T-helper 1 cell treated with Interleukin-12 subunit alpha and Interleukin-12 subunit beta and Interleukin-4 antibody, amounts not matched to agents 30 μg/mL and 1 μg/mL, for 36 hours (primary cell): ENCODE results near the gene RPN2.

ENCODE experiments used
- H3K27ac Mint-ChIP-seq: one replicate; pipeline ENCODE4 v1.8.0; 2021; ENCODE audit warnings: mild to moderate bottlenecking, mixed read lengths
- H3K27me3 Mint-ChIP-seq: one replicate; pipeline ENCODE4 v1.8.0; 2021; ENCODE audit warnings: low read depth, mixed read lengths
- H3K36me3 Mint-ChIP-seq: one replicate; pipeline ENCODE4 v1.8.0; 2021; ENCODE audit warnings: low read depth, mixed read lengths
- H3K4me1 Mint-ChIP-seq: one replicate; pipeline ENCODE4 v1.8.0; 2021; ENCODE audit warnings: low read depth, mixed read lengths
- H3K4me3 Mint-ChIP-seq: one replicate; pipeline ENCODE4 v1.8.0; 2021; ENCODE audit warnings: mild to moderate bottlenecking, moderate library complexity, mixed read lengths
- H3K9me3 Mint-ChIP-seq: one replicate; pipeline ENCODE4 v1.8.0; 2021; ENCODE audit warnings: mixed read lengths

Gene RPN2

DNA sequence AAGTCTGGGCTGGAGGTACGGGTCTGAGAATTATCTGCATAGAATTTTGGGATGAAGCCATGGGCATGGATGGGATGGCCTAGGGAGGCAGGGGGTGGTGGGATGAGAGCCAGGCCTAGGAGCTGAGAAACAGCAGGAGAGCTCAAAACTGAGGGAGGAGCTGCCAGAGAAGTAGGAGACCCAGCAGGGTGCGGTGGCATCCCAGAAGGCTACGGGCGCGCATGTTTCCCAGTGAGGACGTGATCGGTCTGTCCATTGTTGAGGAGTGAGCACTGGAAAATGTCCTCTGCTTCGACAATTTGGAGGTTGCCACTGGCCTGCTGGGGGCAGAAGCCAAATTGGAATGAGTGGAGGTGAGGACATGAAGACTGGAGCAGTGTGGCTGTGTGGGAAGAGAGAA lies 14.7 kb downstream of the RPN2 start:
- Mint-ChIP-seq H3K36me3 (peaks cover 38% of the 10 kb centered on the region), H3K9me3 (no peaks in the 10 kb centered on the region), H3K4me1 (peaks cover 56% of the 10 kb centered on the region), H3K27ac (peak overlapping the region; percentile 5), H3K27me3 (no peaks in the 10 kb centered on the region), H3K4me3 (peak overlapping the region; percentile 6)

DNA sequence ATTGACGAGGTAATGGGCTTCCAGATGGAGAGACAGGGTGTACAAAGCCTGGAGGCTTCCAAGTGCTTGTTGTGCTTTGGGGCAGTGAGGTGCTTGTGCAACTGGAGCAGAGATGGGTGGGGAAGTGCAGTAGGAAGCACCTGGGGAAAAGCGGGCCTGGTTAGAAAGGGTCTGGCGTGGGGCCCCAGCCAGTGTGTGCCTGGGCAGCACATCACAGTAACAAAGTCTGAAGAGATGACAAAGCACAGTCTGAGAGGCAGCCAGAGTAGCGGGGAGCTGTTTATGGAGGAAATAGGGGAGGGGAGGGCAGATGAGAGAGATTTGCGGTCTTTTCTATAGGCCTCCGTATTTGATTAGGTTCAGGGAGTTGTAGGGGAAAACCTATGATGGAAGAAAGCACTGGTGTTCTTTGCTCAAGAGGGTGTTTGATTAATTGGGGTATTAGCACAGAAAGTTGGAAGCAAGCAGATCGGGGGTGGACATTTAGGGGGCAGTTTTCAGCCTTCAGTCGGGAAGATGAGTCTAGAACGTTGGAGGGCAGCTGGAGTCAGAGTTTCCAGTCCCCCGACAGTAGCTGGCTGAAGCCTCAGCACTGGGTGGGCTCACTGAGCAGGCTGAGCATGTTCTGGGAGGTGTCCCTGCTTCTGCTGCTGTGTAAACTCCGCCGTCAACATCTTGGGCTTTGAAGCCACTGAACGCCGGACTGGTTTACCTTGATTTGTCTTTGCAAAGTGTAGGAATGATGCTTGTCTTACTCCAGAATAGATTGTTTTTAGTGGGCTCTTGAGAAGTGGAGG lies 15.7 kb downstream of the RPN2 start:
- H3K4me3 Mint-ChIP-seq, result peak overlapping the region; percentile 30
- no peaks in the 10 kb centered on the region for H3K27me3 Mint-ChIP-seq
- H3K4me1 Mint-ChIP-seq, result peaks cover 53% of the 10 kb centered on the region
- no peaks in the 10 kb centered on the region for H3K9me3 Mint-ChIP-seq
- peaks cover 39% of the 10 kb centered on the region for H3K36me3 Mint-ChIP-seq
- peak overlapping the region; percentile 80 for H3K27ac Mint-ChIP-seq

DNA sequence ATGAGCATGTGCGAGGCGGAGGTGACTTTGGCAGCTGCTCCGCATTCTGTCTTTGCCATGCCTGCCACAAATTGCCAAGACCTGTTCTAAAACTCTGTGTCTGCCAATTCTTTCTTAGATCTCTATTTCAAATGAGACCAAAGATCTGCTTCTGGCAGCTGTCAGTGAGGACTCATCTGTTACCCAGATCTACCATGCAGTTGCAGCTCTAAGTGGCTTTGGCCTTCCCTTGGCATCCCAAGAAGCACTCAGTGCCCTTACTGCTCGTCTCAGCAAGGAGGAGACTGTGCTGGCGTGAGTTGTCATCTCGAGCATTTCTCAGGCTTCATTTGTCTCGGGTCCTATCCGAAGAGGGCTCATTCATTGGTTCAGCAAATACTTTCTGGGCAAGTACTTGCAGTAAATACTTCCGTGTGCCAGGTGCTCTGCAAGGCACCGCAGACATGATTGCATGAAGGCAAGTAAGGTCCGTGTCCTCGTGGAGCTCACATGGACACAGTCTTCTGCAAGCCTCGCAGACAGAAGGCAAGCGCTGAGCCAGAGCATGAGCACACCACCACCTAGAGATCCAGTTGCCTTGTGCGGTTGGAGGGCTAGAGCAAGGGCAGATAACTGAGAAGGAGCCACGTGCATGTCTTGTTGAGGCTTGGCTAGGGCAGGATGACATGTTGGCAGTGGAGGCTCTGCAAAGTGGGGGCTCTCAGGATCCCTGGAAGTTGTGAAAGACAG lies 20.0 kb downstream of the RPN2 start:
- no peaks in the 10 kb centered on the region for H3K9me3 Mint-ChIP-seq

DNA sequence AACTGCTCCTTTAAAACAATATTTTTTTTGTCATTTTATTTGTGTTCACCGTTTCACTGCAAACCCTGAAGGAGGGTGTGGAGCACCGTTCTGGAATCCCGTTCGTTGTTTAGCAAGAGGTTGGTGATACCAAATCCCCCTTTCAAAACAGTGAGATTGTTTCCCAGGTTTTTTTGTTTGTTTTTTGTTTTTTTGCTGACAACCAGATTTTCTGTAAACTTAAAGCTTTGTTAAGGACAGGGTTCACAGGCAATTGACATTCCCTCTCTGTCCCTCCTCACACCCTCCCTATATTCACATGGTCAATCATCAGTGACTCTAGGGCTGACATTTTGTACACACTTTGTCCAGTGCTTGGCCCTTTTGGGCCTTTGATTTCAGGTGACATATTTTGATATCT lies 21.2 kb downstream of the RPN2 start:
- no peak overlapping the region for H3K4me3 Mint-ChIP-seq
- no peak overlapping the region for H3K27ac Mint-ChIP-seq
- peaks cover 23% of the 10 kb centered on the region for H3K4me1 Mint-ChIP-seq
- H3K9me3 Mint-ChIP-seq, result no peaks in the 10 kb centered on the region
- H3K27me3 Mint-ChIP-seq, result no peaks in the 10 kb centered on the region
- peaks cover 62% of the 10 kb centered on the region for H3K36me3 Mint-ChIP-seq

More for the DNA sequence above, 20.0 kb downstream of the RPN2 start:
- peaks cover 32% of the 10 kb centered on the region for H3K4me1 Mint-ChIP-seq
- H3K36me3 Mint-ChIP-seq, result peaks cover 52% of the 10 kb centered on the region
- no peak overlapping the region for H3K27ac Mint-ChIP-seq
- no peaks in the 10 kb centered on the region for H3K27me3 Mint-ChIP-seq
- no peak overlapping the region for H3K4me3 Mint-ChIP-seq

DNA sequence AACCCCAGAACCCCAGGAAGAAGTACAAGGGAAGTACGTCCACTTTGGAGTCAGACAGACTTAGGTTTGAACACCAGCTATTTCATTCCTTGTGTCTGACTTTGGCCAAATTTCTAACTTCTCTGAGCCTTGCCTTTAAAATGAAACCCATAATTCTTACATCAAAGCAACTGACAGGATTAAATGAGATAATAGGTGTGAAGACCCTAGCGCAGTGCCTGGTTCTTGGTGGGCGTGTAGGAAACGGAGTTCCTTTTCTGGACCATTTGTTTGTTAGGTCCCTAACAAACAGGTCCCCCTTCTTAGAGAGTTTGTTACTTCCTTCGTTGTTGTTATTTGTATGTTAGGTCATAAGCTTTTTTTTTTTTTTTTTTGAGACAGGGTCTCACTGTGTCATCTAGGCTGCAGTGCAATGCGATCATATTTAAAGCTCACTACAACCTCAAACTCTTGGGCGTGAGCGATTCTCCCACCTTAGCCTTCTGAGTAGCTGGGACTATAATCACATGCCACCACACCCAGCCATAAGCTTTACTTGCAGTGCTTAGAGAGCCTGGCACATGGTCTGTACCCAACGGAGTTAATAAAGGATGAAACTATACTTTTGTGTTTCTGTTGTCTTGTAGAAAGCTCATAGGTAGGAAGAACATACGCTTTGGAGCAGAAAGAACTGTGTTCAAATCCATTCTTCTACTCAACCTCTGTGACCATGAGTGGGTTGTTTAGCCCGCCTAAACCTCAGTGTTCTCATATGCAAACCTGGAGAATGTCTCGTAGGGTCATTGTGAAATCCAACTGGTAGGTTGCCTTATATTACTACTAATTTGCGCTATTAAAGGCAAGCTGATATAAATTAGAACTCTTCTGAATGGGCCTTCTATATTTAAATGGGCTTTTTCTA lies 22.0 kb downstream of the RPN2 start:
- H3K27me3 Mint-ChIP-seq, result no peaks in the 10 kb centered on the region
- H3K4me3 Mint-ChIP-seq, result no peak overlapping the region
- peaks cover 65% of the 10 kb centered on the region for H3K36me3 Mint-ChIP-seq
- no peak overlapping the region for H3K27ac Mint-ChIP-seq
- H3K4me1 Mint-ChIP-seq, result peaks cover 17% of the 10 kb centered on the region
- no peaks in the 10 kb centered on the region for H3K9me3 Mint-ChIP-seq

DNA sequence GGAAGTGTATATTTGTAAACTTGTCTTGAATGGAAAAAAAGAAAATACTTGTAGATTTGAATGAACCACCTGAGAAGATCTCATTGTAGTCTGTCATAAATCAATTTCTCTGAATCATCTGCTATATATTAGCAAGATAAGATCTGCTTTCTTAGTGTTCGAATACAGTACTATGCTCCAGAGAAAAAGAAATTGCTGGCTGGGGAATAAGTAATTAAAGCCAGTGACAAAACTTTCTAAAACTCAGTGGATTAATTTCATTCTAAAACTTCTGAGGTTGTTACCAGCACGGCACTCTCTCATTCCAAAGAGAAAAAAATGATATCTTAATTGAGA lies 22.7 kb downstream of the RPN2 start:
- Mint-ChIP-seq H3K9me3 (no peaks in the 10 kb centered on the region), H3K4me1 (peaks cover 13% of the 10 kb centered on the region), H3K4me3 (no peak overlapping the region), H3K36me3 (peaks cover 61% of the 10 kb centered on the region), H3K27ac (no peak overlapping the region), H3K27me3 (no peaks in the 10 kb centered on the region)

DNA sequence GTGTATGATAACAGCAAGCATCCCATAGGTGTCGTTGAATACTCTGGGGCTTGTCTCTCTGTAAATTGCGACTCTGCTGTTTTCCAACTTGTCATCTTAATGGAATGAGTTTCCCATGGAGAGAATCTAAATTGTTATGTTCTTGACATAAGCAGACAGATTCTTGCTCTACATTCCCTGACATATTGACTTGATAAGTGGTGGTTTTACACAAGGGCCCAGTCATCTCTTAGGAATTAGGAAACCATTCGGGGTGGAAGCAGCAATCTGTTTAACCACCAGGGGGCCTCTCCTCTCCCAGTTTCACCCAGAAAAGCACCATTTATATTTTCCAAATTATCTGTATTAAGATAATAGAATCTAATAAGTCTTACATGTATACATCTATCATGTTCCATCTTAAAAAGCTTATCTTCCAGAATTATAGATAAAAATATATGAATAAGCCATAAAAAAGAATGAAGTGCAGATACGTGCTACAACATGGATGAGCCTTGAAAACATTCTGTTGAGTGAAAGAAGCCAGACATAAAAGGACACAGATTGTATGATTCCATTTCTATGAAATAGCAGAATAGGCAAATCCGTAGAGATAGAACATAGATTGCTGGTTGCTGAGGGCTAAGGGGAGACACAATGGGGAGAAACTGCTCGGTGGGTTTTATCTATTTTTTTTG lies 23.3 kb downstream of the RPN2 start:
- H3K27ac Mint-ChIP-seq, result no peak overlapping the region
- H3K27me3 Mint-ChIP-seq, result no peaks in the 10 kb centered on the region
- H3K36me3 Mint-ChIP-seq, result peaks cover 62% of the 10 kb centered on the region
- H3K4me3 Mint-ChIP-seq, result no peak overlapping the region
- H3K9me3 Mint-ChIP-seq, result no peaks in the 10 kb centered on the region
- H3K4me1 Mint-ChIP-seq, result peaks cover 8% of the 10 kb centered on the region

DNA sequence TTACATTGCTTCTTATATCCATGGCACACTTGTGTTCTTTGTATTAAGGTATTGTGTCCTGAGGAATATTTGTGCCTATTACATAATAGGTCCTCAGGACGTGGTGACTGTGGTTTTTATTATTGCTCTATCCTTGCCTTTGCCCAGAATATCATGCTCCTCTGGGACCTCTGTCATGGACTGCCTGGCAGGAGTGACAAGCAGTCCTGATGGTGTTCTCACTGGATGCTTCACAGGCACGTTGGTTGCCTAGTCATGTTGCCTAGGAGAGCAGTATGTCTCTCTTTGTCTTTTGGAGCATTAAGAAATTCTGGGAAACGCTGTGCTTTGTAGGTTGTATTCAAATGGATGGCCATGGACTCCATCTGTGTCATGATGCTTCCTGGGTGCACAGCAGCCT lies 24.9 kb downstream of the RPN2 start:
- no peaks in the 10 kb centered on the region for H3K9me3 Mint-ChIP-seq
- H3K4me3 Mint-ChIP-seq, result no peak overlapping the region
- H3K4me1 Mint-ChIP-seq, result peaks cover 8% of the 10 kb centered on the region
- peak overlapping the region; percentile 34 for H3K27ac Mint-ChIP-seq
- H3K36me3 Mint-ChIP-seq, result peaks cover 59% of the 10 kb centered on the region
- H3K27me3 Mint-ChIP-seq, result no peaks in the 10 kb centered on the region

DNA sequence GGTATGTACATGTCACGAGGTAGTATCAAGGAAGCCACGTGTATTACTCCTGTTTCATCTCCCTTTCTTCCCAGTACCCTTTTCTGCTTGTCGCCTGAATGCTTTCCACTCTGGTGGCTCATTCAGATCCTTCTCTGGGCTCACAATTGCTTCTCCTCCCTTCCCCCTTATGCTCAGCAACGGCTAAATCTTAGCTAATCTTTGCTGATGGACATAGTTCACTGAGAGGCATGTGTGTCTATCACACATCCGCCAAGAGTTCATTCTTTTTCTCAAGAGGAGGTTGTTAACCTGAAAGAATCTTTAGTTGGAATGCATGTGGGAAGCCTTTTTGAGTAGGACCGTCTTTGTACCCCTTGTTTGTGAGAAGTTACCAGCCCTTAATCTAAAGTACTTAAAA lies 26.0 kb downstream of the RPN2 start:
- no peaks in the 10 kb centered on the region for H3K9me3 Mint-ChIP-seq
- no peak overlapping the region for H3K4me3 Mint-ChIP-seq
- H3K36me3 Mint-ChIP-seq, result peaks cover 55% of the 10 kb centered on the region
- peaks cover 5% of the 10 kb centered on the region for H3K4me1 Mint-ChIP-seq
- no peak overlapping the region for H3K27ac Mint-ChIP-seq
- no peaks in the 10 kb centered on the region for H3K27me3 Mint-ChIP-seq

DNA sequence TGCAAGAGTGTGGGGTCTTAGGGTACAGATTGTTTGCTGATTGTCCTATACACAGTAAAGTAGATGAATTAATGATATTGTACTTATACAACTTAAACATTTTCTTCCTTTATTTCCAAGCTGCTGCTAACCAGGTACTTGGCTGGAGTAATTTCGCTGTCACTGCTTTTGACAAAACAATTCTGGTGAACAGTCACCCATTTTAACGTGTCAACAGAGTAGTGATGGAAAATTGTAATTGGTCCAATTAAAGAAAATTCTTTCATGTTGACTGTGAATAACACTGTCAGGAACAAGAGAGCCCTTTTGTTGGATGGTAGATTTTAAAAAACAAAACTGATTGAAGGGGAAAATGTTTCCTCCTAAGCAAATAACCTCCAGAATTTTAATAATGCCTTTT lies 26.7 kb downstream of the RPN2 start:
- Mint-ChIP-seq H3K9me3 (no peaks in the 10 kb centered on the region), H3K27ac (no peak overlapping the region), H3K36me3 (peaks cover 54% of the 10 kb centered on the region), H3K4me1 (peaks cover 5% of the 10 kb centered on the region), H3K27me3 (no peaks in the 10 kb centered on the region), H3K4me3 (no peak overlapping the region)

DNA sequence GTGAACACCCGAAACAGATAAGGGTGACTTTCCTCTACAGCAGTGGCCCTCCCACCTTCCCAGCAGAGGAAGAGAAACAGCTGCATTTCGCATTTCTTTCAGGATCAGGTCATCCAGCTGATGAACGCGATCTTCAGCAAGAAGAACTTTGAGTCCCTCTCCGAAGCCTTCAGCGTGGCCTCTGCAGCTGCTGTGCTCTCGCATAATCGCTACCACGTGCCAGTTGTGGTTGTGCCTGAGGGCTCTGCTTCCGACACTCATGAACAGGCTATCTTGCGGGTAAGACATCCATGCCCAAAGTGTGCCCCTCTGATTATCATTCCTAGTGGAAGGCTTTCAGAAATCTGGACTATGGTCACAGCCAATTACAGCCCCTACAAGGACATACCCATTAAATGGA lies 28.0 kb downstream of the RPN2 start:
- Mint-ChIP-seq H3K4me3 (no peak overlapping the region), H3K4me1 (peaks cover 3% of the 10 kb centered on the region), H3K27ac (no peak overlapping the region), H3K36me3 (peaks cover 43% of the 10 kb centered on the region), H3K9me3 (no peaks in the 10 kb centered on the region), H3K27me3 (no peaks in the 10 kb centered on the region)

DNA sequence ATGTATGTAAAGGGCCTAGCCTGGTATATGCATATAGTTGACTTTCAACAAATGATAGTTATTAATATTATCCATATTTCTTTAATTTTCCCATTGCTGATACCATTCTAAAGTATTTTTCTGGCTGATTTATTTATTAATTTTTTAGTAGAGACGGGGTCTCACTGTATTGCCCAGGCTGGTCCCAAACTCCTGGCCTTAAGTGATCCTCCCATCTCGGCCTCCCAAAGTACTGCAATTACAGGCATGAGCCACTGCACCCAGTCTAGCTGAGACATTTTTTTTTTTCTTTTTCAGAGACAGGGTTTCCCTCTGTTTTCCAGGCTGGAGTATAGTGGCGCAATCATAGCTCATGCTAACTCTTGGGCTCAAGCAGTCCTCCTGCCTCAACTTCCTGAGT lies 30.1 kb downstream of the RPN2 start:
- H3K27ac Mint-ChIP-seq, result no peak overlapping the region
- no peaks in the 10 kb centered on the region for H3K27me3 Mint-ChIP-seq
- no peak overlapping the region for H3K4me3 Mint-ChIP-seq
- no peaks in the 10 kb centered on the region for H3K4me1 Mint-ChIP-seq
- H3K9me3 Mint-ChIP-seq, result no peaks in the 10 kb centered on the region
- H3K36me3 Mint-ChIP-seq, result peaks cover 41% of the 10 kb centered on the region

DNA sequence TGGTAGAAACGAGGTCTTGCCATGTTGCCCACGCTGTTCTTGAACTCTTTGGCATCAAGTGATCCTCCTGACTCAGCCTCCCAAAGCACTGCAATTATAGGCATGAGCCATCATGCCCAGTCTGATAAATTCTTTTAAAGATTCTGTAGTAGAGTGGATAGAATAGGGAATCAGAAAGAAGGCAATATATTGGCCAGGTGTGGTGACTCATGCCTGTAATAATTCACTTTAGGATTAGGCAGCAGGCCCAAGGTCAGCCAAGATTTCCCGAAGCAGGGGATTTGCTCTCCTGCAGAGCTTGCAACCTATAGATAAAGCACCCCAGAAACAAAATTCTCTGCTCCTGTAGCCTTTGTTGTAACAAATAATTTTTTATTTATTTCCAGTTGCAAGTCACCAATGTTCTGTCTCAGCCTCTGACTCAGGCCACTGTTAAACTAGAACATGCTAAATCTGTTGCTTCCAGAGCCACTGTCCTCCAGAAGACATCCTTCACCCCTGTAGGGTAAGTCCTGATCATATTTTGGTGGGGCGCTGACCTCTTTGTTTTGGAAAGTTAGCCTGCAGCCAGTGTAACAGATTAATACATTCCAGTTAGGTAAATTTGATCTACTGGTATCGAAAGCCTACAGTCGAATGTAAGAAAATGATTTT lies 30.7 kb downstream of the RPN2 start:
- no peaks in the 10 kb centered on the region for H3K9me3 Mint-ChIP-seq
- no peaks in the 10 kb centered on the region for H3K4me1 Mint-ChIP-seq
- H3K4me3 Mint-ChIP-seq, result no peak overlapping the region
- H3K27ac Mint-ChIP-seq, result no peak overlapping the region
- no peaks in the 10 kb centered on the region for H3K27me3 Mint-ChIP-seq
- peaks cover 40% of the 10 kb centered on the region for H3K36me3 Mint-ChIP-seq

DNA sequence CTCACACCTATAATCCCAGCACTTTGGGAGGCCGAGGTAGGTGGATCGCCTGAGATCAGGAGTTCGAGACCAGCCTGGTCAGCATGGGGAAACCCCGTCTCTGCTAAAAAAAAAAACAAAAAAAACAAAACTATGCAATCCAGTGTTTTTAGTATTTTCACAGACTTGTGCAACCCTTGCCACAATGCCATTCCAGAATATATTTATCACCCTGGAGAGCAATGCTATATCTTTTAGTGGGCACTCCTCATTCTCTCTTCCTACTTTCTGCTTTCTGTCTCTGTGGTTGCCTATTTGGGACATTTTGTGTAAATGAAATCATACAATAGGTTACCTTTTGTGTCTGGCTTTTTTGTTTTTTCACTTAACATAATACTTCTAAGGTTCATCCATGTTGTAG lies 39.3 kb downstream of the RPN2 start:
- H3K27ac Mint-ChIP-seq, result no peak overlapping the region
- H3K4me1 Mint-ChIP-seq, result peaks cover 6% of the 10 kb centered on the region
- no peaks in the 10 kb centered on the region for H3K27me3 Mint-ChIP-seq
- peaks cover 26% of the 10 kb centered on the region for H3K36me3 Mint-ChIP-seq
- no peak overlapping the region for H3K4me3 Mint-ChIP-seq
- H3K9me3 Mint-ChIP-seq, result no peaks in the 10 kb centered on the region
